Superior temporal gyrus (tissue), 1 donor: Measurements from ENCODE around the gene CDH4.

Experiments used
- DNase-seq: peaks from one replicate; pipeline ENCODE4 v3.0.0-alpha.2; 2016; ENCODE audit errors: extremely low spot score

CDH4 gene

GRCh38 chr20:61665528-61666470 is 413.7 kb downstream of the CDH4 start:
- no peak for DNase-seq

- DNase-seq = no peak
Observed at GRCh38 chr20:61666471-61666832, 414.4 kb downstream of the CDH4 start.

- DNase-seq = no peak
Observed at GRCh38 chr20:61667056-61667792, 415.2 kb downstream of the CDH4 start.

GRCh38 chr20:61668065-61668650 is 416.1 kb downstream of the CDH4 start:
- no peak for DNase-seq

GRCh38 chr20:61668771-61669503 is 416.9 kb downstream of the CDH4 start:
- DNase-seq = no peak

- DNase-seq = no peak
Observed at GRCh38 chr20:61670274-61670673, 418.2 kb downstream of the CDH4 start.

GRCh38 chr20:61671559-61671958 is 419.5 kb downstream of the CDH4 start:
- no peak for DNase-seq

GRCh38 chr20:61673152-61673847 is 421.2 kb downstream of the CDH4 start:
- DNase-seq = no peak

GRCh38 chr20:61674121-61674520 is 422.1 kb downstream of the CDH4 start:
- DNase-seq = no peak

GRCh38 chr20:61674688-61675087 is 422.6 kb downstream of the CDH4 start:
- no peak for DNase-seq

- no peak for DNase-seq
Observed at GRCh38 chr20:61677928-61678327, 425.9 kb downstream of the CDH4 start.

- DNase-seq = no peak
Observed at GRCh38 chr20:61678437-61678836, 426.4 kb downstream of the CDH4 start.

- no peak for DNase-seq
Observed at GRCh38 chr20:61679473-61679872, 427.4 kb downstream of the CDH4 start.

GRCh38 chr20:61680096-61680495 is 428.0 kb downstream of the CDH4 start:
- no peak for DNase-seq

- no peak for DNase-seq
Observed at GRCh38 chr20:61682114-61682995, 430.3 kb downstream of the CDH4 start.

- no peak for DNase-seq
Observed at GRCh38 chr20:61682996-61683681, 431.1 kb downstream of the CDH4 start.

GRCh38 chr20:61683721-61684120 is 431.7 kb downstream of the CDH4 start:
- DNase-seq = peak; percentile 25

- no peak for DNase-seq
Observed at GRCh38 chr20:61684136-61684535, 432.1 kb downstream of the CDH4 start.

- no peak for DNase-seq
Observed at GRCh38 chr20:61684583-61685235, 432.6 kb downstream of the CDH4 start.
